ENCODE results near the gene CFLAR.
"Not testable (repeated sequence)": the region's sequence is repeated elsewhere in the genome, so short reads cannot be mapped to it uniquely, and the experiment has no call there.

CFLAR gene

GRCh38 chr2:201184248-201184647 is 68.3 kb downstream of the CFLAR start:
- not testable (repeated sequence) for DNase-seq

GRCh38 chr2:201185863-201186262 is 69.9 kb downstream of the CFLAR start:
- DNase-seq: no peak

GRCh38 chr2:201186982-201187381 is 71.0 kb downstream of the CFLAR start:
- DNase-seq: no peak

- DNase-seq: no peak
Observed at GRCh38 chr2:201188449-201188848, 72.5 kb downstream of the CFLAR start.

- no peak for DNase-seq
Observed at GRCh38 chr2:201191132-201191875, 75.3 kb downstream of the CFLAR start.

GRCh38 chr2:201194097-201194496 is 78.1 kb downstream of the CFLAR start:
- no peak for DNase-seq

- DNase-seq: no peak
Observed at GRCh38 chr2:201195331-201195730, 79.4 kb downstream of the CFLAR start.

- DNase-seq: no peak
Observed at GRCh38 chr2:201196003-201196402, 80.0 kb downstream of the CFLAR start.

GRCh38 chr2:201196803-201197202 is 80.8 kb downstream of the CFLAR start:
- DNase-seq: no peak

- DNase-seq: no peak
Observed at GRCh38 chr2:201197781-201198180, 81.8 kb downstream of the CFLAR start.

GRCh38 chr2:201199847-201200246 is 83.9 kb downstream of the CFLAR start:
- no peak for DNase-seq

- no peak for DNase-seq
Observed at GRCh38 chr2:201200345-201200744, 84.4 kb downstream of the CFLAR start.

GRCh38 chr2:201201371-201201770 is 85.4 kb downstream of the CFLAR start:
- no peak for DNase-seq

GRCh38 chr2:201203916-201204654 is 88.1 kb downstream of the CFLAR start:
- no peak for DNase-seq

GRCh38 chr2:201204655-201205514 is 88.9 kb downstream of the CFLAR start:
- no peak for DNase-seq

- DNase-seq: no peak
Observed at GRCh38 chr2:201205515-201205849, 89.5 kb downstream of the CFLAR start.

GRCh38 chr2:201208563-201209252 is 92.7 kb downstream of the CFLAR start:
- DNase-seq: no peak

- no peak for DNase-seq
Observed at GRCh38 chr2:201215963-201216362, 100.0 kb downstream of the CFLAR start.

- DNase-seq: no peak
Observed at GRCh38 chr2:201216918-201217317, 101.0 kb downstream of the CFLAR start.

- DNase-seq: no peak
Observed at GRCh38 chr2:201218780-201219179, 102.8 kb downstream of the CFLAR start.

GRCh38 chr2:201219328-201220096 is 103.5 kb downstream of the CFLAR start:
- DNase-seq: no peak

- DNase-seq: no peak
Observed at GRCh38 chr2:201220102-201220570, 104.2 kb downstream of the CFLAR start.

All from stimulated activated CD4-positive, alpha-beta T cell treated with anti-CD3 and anti-CD28 coated beads, Interleukin-15, amount 100 ng/mL, for 24 hours (primary cell).